H1 (cell line): ENCODE measurements around the gene CCDC7. TPM values are rescaled to one million over a fixed set of nuclear protein-coding genes. Genes with fewer than 3 reads are reported as not detected.

Experiments
- CTCF ChIA-PET: fragments of 300-600 bp; sonication (Branson Sonifier 250); formaldehyde crosslinking; loops from one replicate; lab custom pipeline; 2021; ENCODE audit not compliant: partially characterized antibody; lab: Charles Lee
- POLR2A ChIA-PET: fragments of 300-600 bp; sonication (Branson Sonifier 250); formaldehyde crosslinking; loops from one replicate; lab custom pipeline; 2021; ENCODE audit warnings: inconsistent platforms; ENCODE audit not compliant: partially characterized antibody; lab: Charles Lee
- DNase-seq, 2 experiments: peaks; one replicate each; pipeline versions ENCODE4 v3.0.0 to v3.0.0-alpha.2; 2010 to 2022; ENCODE audit warnings: low spot score in 2 of 2, low read depth in 1 of 2, mixed read lengths in 1 of 2
- FAIRE-seq: peaks from 2 replicates; lab custom pipeline; 2011; peaks lifted over from hg19 to GRCh38; lab: Jason Lieb, UNC
- H2AFZ ChIP-seq: 2 replicates; pipeline ENCODE4 v1.8.1; 2012; ENCODE audit warnings: low read length, inconsistent platforms
- H2AK5ac ChIP-seq: 2 replicates; pipeline ENCODE4 v1.6.1; 2013; ENCODE audit warnings: low read depth, low read length
- H2BK120ac ChIP-seq: replicated peaks from 2 replicates; pipeline ENCODE3; 2013; ENCODE audit warnings: low read depth, low read length, inconsistent platforms
- H2BK12ac ChIP-seq: 2 replicates; pipeline ENCODE4 v1.6.1; 2013; ENCODE audit warnings: low read depth, low read length
- H2BK15ac ChIP-seq: 2 replicates; pipeline ENCODE4 v1.6.1; 2013; ENCODE audit warnings: low read length
- H2BK20ac ChIP-seq: 2 replicates; pipeline ENCODE4 v1.6.1; 2013; ENCODE audit warnings: low read length
- H2BK5ac ChIP-seq: 2 replicates; pipeline ENCODE4 v1.6.1; 2013; ENCODE audit warnings: low read depth, low read length
- H3K14ac ChIP-seq: 2 replicates; pipeline ENCODE4 v1.6.1; 2013; ENCODE audit warnings: inconsistent platforms; ENCODE audit not compliant: insufficient read length
- H3K18ac ChIP-seq: 2 replicates; pipeline ENCODE4 v1.6.1; 2013; ENCODE audit warnings: low read length; ENCODE audit errors: extremely low read depth
- H3K23ac ChIP-seq: 2 replicates; pipeline ENCODE4 v1.6.1; 2013; ENCODE audit warnings: inconsistent platforms; ENCODE audit not compliant: insufficient read length
- H3K23me2 ChIP-seq: 2 replicates; pipeline ENCODE4 v1.6.1; 2013; ENCODE audit warnings: low read depth, low read length
- H3K27ac ChIP-seq: 2 replicates; pipeline ENCODE4 v1.6.1; 2011; ENCODE audit warnings: low read depth, low read length, inconsistent platforms
- H3K27me3 ChIP-seq, 4 experiments: replicated peaks in 1 of 4; 1 replicate in 1 of 4; 2 replicates in 3 of 4; pipeline versions ENCODE4 v1.6.1 to v1.8.1; 2011 to 2013; ENCODE audit warnings: low read length in 3 of 4, mild to moderate bottlenecking in 3 of 4, inconsistent platforms in 2 of 4, mixed read lengths in 2 of 4, moderate library complexity in 1 of 4; ENCODE audit not compliant: control insufficient read depth in 3 of 4, insufficient read depth in 3 of 4; ENCODE audit errors: extremely low read depth in 1 of 4
- H3K36me3 ChIP-seq, 4 experiments: 2 replicates each; pipeline versions ENCODE4 v1.6.1 to v1.8.1; 2011 to 2013; ENCODE audit warnings: mild to moderate bottlenecking in 4 of 4, low read length in 3 of 4, moderate library complexity in 2 of 4, control low read depth in 1 of 4, inconsistent platforms in 1 of 4; ENCODE audit not compliant: insufficient read depth in 4 of 4, control insufficient read depth in 2 of 4
- H3K4ac ChIP-seq: replicated peaks from 2 replicates; pipeline ENCODE3; 2013; ENCODE audit warnings: low read length, low read depth, mixed read lengths, inconsistent platforms; ENCODE audit not compliant: insufficient read length
- H3K4me1 ChIP-seq, 4 experiments: replicated peaks in 1 of 4; 1 replicate in 1 of 4; 2 replicates in 3 of 4; pipeline versions ENCODE4 v1.6.1 to v1.8.1; 2011 to 2013; ENCODE audit warnings: low read length in 3 of 4, inconsistent platforms in 2 of 4, mixed read lengths in 1 of 4; ENCODE audit not compliant: insufficient read depth in 4 of 4, control insufficient read depth in 3 of 4
- H3K4me2 ChIP-seq, 2 experiments: 2 replicates each; pipeline versions ENCODE4 v1.6.1 to v1.8.1; 2011 to 2013; ENCODE audit warnings: low read depth in 2 of 2, low read length in 2 of 2, control low read depth in 1 of 2, inconsistent platforms in 1 of 2, mild to moderate bottlenecking in 1 of 2; ENCODE audit not compliant: insufficient read depth in 1 of 2
- H3K4me3 ChIP-seq, 4 experiments: fragments of 200-600, 300-600 bp in 1 of 4; sonication (generic), shearing (Covaris generic), sonication (Bioruptor Twin) in 1 of 4; 2 replicates each; pipeline versions ENCODE4 v1.5.1 to v1.8.1; 2011 to 2016; ENCODE audit warnings: low read length in 4 of 4, low read depth in 3 of 4, control low read depth in 2 of 4, inconsistent platforms in 2 of 4, mild to moderate bottlenecking in 2 of 4, mixed read lengths in 1 of 4, moderate library complexity in 1 of 4; ENCODE audit not compliant: insufficient read depth in 2 of 4; ENCODE audit errors: extremely low read depth in 1 of 4
- H3K56ac ChIP-seq: replicated peaks from 2 replicates; pipeline ENCODE3; 2013; ENCODE audit warnings: low read depth, mild to moderate bottlenecking, mixed read lengths, low read length, inconsistent platforms; ENCODE audit not compliant: insufficient read length
- H3K79me1 ChIP-seq: 2 replicates; pipeline ENCODE4 v1.6.1; 2013; ENCODE audit warnings: low read depth, low read length, control low read depth
- H3K79me2 ChIP-seq, 2 experiments: 2 replicates each; pipeline versions ENCODE4 v1.6.1 to v1.8.1; 2012 to 2013; ENCODE audit warnings: low read length in 2 of 2, mild to moderate bottlenecking in 2 of 2, inconsistent platforms in 1 of 2; ENCODE audit not compliant: insufficient read depth in 2 of 2, control insufficient read depth in 1 of 2
- H3K9ac ChIP-seq, 4 experiments: replicated peaks in 1 of 4; 1 replicate in 1 of 4; 2 replicates in 3 of 4; pipeline versions ENCODE4 v1.6.1 to v1.8.1; 2011 to 2013; ENCODE audit warnings: low read depth in 3 of 4, low read length in 3 of 4, control low read depth in 2 of 4, mild to moderate bottlenecking in 2 of 4, moderate library complexity in 2 of 4, inconsistent platforms in 1 of 4; ENCODE audit errors: extremely low read depth in 1 of 4
- H3K9me3 ChIP-seq, 2 experiments: 2 replicates each; pipeline versions ENCODE4 v1.6.1 to v1.8.1; 2012 to 2013; ENCODE audit warnings: mild to moderate bottlenecking in 2 of 2, moderate library complexity in 2 of 2, control low read depth in 1 of 2, inconsistent platforms in 1 of 2, low read depth in 1 of 2, low read length in 1 of 2, mixed read lengths in 1 of 2; ENCODE audit not compliant: insufficient read depth in 2 of 2
- H4K20me1 ChIP-seq, 2 experiments: replicated peaks in 1 of 2; 2 replicates each; pipeline versions ENCODE3 to v1.8.1; 2011 to 2013; ENCODE audit warnings: inconsistent platforms in 2 of 2, low read length in 2 of 2, mild to moderate bottlenecking in 1 of 2; ENCODE audit not compliant: insufficient read depth in 2 of 2, control insufficient read depth in 1 of 2
- H4K5ac ChIP-seq: 2 replicates; pipeline ENCODE4 v1.6.1; 2013; ENCODE audit warnings: low read length, low read depth, mixed read lengths, inconsistent platforms; ENCODE audit not compliant: insufficient read length
- H4K8ac ChIP-seq: 2 replicates; pipeline ENCODE4 v1.8.0; 2013; ENCODE audit warnings: mild to moderate bottlenecking, moderate library complexity, low read length, inconsistent platforms; ENCODE audit not compliant: insufficient read depth; ENCODE audit errors: extremely low read depth
- H4K91ac ChIP-seq: replicated peaks from 2 replicates; pipeline ENCODE3; 2013; ENCODE audit warnings: low read length, mixed read lengths, inconsistent platforms; ENCODE audit not compliant: insufficient read length
- BCL11A ChIP-seq, 2 experiments: IDR thresholded peaks; one replicate each; pipeline ENCODE4 v1.6.1; 2011; ENCODE audit warnings: low read depth in 2 of 2, low read length in 2 of 2, mild to moderate bottlenecking in 2 of 2
- EZH2 ChIP-seq: fragments of 200-600 bp; sonication (generic); IDR thresholded peaks from 2 replicates; pipeline ENCODE4 v1.7.1; 2012; ENCODE audit warnings: low read depth, mild to moderate bottlenecking, moderate library complexity, low read length, inconsistent platforms; ENCODE audit not compliant: severe bottlenecking
- JUN ChIP-seq: IDR thresholded peaks from 2 replicates; pipeline ENCODE4 v1.6.1; 2011; ENCODE audit warnings: low read depth, mild to moderate bottlenecking, improper control_type of control experiment, low read length
- JUND ChIP-seq: IDR thresholded peaks from 2 replicates; pipeline ENCODE4 v1.6.1; 2011; ENCODE audit warnings: mild to moderate bottlenecking, improper control_type of control experiment, low read length
- NANOG ChIP-seq: IDR thresholded peaks from 2 replicates; pipeline ENCODE4 v1.6.1; 2011; ENCODE audit warnings: low read length, low read depth, mild to moderate bottlenecking, inconsistent platforms; ENCODE audit not compliant: insufficient read depth, poor library complexity, severe bottlenecking
- NRF1 ChIP-seq: IDR thresholded peaks from 2 replicates; pipeline ENCODE4 v1.6.1; 2011; ENCODE audit warnings: mild to moderate bottlenecking, low read depth, low read length, improper control_type of control experiment
- RNF2 ChIP-seq: fragments of 200-900, 300-1000 bp; sonication (generic); IDR thresholded peaks from 2 replicates; pipeline ENCODE4 v1.7.1; 2016; ENCODE audit warnings: borderline replicate concordance, low read depth, mild to moderate bottlenecking, antibody characterized with exemption, low read length; ENCODE audit not compliant: poor library complexity, severe bottlenecking; ENCODE audit errors: missing control alignments
- SIN3A ChIP-seq, 2 experiments: IDR thresholded peaks in 1 of 2; conservative IDR thresholded peaks in 1 of 2; 2 replicates each; pipeline ENCODE4 v1.6.1; 2011 to 2012; ENCODE audit warnings: low read length in 2 of 2, improper control_type of control experiment in 1 of 2, low read depth in 1 of 2, mild to moderate bottlenecking in 1 of 2
- SIX5 ChIP-seq: IDR thresholded peaks from 2 replicates; pipeline ENCODE4 v1.6.1; 2011; ENCODE audit warnings: mild to moderate bottlenecking, low read depth, low read length
- SP1 ChIP-seq: IDR thresholded peaks from 2 replicates; pipeline ENCODE4 v1.6.1; 2011; ENCODE audit warnings: low read depth, low read length
- SRF ChIP-seq: IDR thresholded peaks from 2 replicates; pipeline ENCODE4 v1.6.1; 2011; ENCODE audit warnings: mild to moderate bottlenecking, low read depth, low read length, moderate library complexity
- TAF7 ChIP-seq: optimal IDR thresholded peaks from 2 replicates; pipeline ENCODE3; 2011; ENCODE audit warnings: low read depth, mild to moderate bottlenecking, inconsistent platforms, low read length, moderate library complexity, borderline replicate concordance
- WGBS, 2 experiments: shearing (Covaris generic) in 1 of 2; methylation state at CpG; one replicate each; pipeline versions ENCODE4 v1.1.6 to v1.1.7; 2013 to 2015; ENCODE audit warnings: low lambda C conversion rate in 2 of 2, mixed read lengths in 2 of 2, inconsistent platforms in 1 of 2, low coverage in 1 of 2, missing lambda C conversion rate in 1 of 2; ENCODE audit not compliant: insufficient replicate concordance in 2 of 2, insufficient coverage in 1 of 2, insufficient read length in 1 of 2; ENCODE audit errors: extremely low coverage in 1 of 2, missing lambda C conversion rate in 1 of 2; 5-methylcytosine and 5-hydroxymethylcytosine counted together
- polyA plus RNA-seq, 7 experiments: library from polyadenylated mRNA; depleted of rRNA in 3 of 7; stranded (reverse) in 5 of 7; unstranded in 2 of 7; fragments of >200 nt in 5 of 7; fragments of 200-250 nt in 2 of 7; gene quantifications; 1 replicate in 5 of 7; 2 replicates in 1 of 7; 4 replicates in 1 of 7; pipeline versions ENCODE4 v1.2.1 to v1.2.3, GENCODE V29; 2011 to 2013; ENCODE audit warnings: missing spikeins in 2 of 7, mixed read lengths in 2 of 7
- total RNA-seq: library from RNA; stranded (reverse); fragmentation: NEBNext Ultra II Directional; extraction: Animal tissue kit (Norgen Biotek cat#: 25700); gene quantifications from 2 replicates; pipeline ENCODE4 v1.2.1, GENCODE V29; 2021

The CCDC7 gene
- total and polyA plus RNA-seq, 2 of the 8 experiments (the other 6 are each of a cell fraction or from before 2014, with no cell fraction given): 0.18 to 0.74 TPM

DNA sequence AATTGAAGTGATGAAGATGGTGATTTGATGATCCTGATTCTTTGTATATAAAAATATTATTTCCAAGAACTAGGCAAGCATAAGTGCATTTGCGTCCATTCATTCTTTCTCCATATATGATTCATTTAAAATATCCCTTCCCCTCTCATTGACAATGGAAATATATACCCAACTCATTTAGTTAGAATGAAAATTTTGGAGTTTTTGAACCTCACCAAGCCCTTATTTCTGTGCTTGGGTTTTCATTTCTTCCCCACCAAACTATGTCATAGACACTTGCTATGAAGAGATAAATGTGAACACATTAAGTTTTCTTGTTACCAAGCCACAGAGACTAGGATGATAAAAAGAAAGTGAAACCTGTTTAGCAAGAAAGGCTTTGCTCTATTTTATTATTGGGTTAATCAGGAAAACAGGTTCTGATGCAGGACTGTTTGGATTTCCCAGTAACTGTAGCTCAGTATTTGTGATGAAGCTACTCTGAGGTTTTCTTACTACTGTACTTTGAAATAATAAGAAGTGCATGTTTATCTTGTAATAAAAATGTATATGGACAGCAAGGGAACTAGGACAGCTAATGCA is 443.8 kb downstream of the CCDC7 start:
- H3K23me2 ChIP-seq: no peaks in the 10 kb centered on the region
- no peak overlapping the region for H3K4me3 ChIP-seq
- H3K79me1 ChIP-seq: no peaks in the 10 kb centered on the region
- H3K36me3 ChIP-seq: no peaks in the 10 kb centered on the region
- no peak overlapping the region for H2BK20ac ChIP-seq
- H3K4me2 ChIP-seq: no peak overlapping the region
- H2BK15ac ChIP-seq: no peak overlapping the region
- no peaks in the 10 kb centered on the region for H3K79me2 ChIP-seq
- H4K91ac ChIP-seq: no peak overlapping the region
- DNase-seq (no peak), FAIRE-seq (no peak)
- H3K27ac ChIP-seq: no peak overlapping the region
- no peak overlapping the region for H3K18ac ChIP-seq
- no peak overlapping the region for H2AFZ ChIP-seq
- H3K27me3 ChIP-seq: no peaks in the 10 kb centered on the region
- no peak overlapping the region for H2BK120ac ChIP-seq
- no peak overlapping the region for H2AK5ac ChIP-seq
- no peak overlapping the region for H3K9ac ChIP-seq
- H4K20me1 ChIP-seq: no peaks in the 10 kb centered on the region
- H2BK5ac ChIP-seq: no peak overlapping the region
- POLR2A ChIA-PET: no interaction called here
- CTCF ChIA-PET: no interaction called here
- no peak overlapping the region for H2BK12ac ChIP-seq
- no peak overlapping the region for H3K4ac ChIP-seq
- no peak overlapping the region for H3K56ac ChIP-seq
- H4K5ac ChIP-seq: no peak overlapping the region
- H3K9me3 ChIP-seq: no peaks in the 10 kb centered on the region
- no peak overlapping the region for H3K23ac ChIP-seq
- no peak overlapping the region for H4K8ac ChIP-seq
- H3K4me1 ChIP-seq: peaks cover 0 to 7% (median 2%) of the 10 kb centered on the region in 4 experiments; a peak in 1 of 7 replicates
- WGBS, 2 experiments: 82% methylated on average over 1 of the region's 1 CpG; no CpG with 5 or more reads in 1 of the 2 experiments
- H3K14ac ChIP-seq: no peak overlapping the region
- TF ChIP-seq NANOG (no peak), JUND (no peak), EZH2 (no peak), RNF2 (no peak), JUN (no peak), NRF1 (no peak), SRF (no peak), SIX5 (no peak), SIN3A (conservative IDR thresholded peaks at IDR 0.05 in 1 of 2, IDR thresholded peaks at IDR 0.05 in 1 of 2; ENCODE audit: low read depth in 1 of 2, low read length in 2 of 2) (no peak), TAF7 (no peak), SP1 (no peak), BCL11A (IDR thresholded peaks at IDR 0.05; ENCODE audit: low read depth in 2 of 2, low read length in 2 of 2) (no peak)
